A549 treated with Mapracorat at 1 μM for 4 hours (cell line): Measurements from ENCODE around the gene ZNF25. TPM values are rescaled to one million over a fixed set of nuclear protein-coding genes. Genes with fewer than 3 reads are reported as not detected.

Experiments
- total RNA-seq: library from RNA; stranded (reverse); fragments of 200-300 nt; extraction: Qiagen RNA extraction; gene quantifications from 5 replicates; pipeline ENCODE4 v1.2.3, GENCODE V29; 2022

ZNF25 gene
- total RNA-seq = 1.5 to 1.9 TPM (median 1.7 TPM) in 5 replicates

DNA sequence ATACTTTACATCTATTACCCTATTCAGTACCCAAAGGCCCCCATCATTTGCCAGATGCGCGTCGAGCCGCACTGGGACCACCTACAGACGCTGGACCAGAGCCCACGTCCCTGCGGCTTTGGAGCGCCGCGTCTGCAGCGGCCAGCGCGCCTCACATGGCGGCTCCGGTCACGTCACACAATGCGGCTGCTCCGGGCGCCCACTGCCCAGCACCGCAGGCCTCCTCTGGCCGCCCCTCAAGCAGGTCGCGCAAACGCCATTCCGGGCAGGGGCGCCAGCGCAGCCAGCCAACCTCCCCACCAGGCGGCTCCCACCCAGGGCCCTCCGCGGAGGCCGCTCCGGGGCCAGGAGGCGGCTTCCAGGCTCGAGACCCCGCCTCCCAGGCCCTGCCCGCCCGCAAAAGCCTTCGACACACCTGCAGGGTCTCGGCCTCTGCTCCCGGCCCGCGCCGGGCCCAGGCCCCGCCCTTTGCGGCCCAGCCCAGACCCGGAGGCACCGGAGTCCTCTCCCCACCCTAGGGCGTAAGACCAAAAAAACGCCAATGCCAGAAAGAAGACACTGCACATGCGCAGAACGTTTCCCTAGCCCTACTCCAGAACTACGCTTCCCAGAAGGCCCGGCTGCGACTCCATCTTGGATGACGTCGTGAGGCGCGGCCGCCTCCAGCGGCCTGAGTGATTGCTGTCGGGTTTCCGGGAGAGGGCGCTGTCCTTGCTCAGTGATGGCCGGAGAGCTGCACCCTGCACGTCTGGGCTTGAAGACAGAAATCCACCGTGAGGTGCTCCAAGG, at the start of gene ZNF25:
Gene ZNF25 (minus strand): TSS at position 557 of the 789 bp plus-strand sequence. CDS start 4,925 bp downstream, outside the sequence.

DNA sequence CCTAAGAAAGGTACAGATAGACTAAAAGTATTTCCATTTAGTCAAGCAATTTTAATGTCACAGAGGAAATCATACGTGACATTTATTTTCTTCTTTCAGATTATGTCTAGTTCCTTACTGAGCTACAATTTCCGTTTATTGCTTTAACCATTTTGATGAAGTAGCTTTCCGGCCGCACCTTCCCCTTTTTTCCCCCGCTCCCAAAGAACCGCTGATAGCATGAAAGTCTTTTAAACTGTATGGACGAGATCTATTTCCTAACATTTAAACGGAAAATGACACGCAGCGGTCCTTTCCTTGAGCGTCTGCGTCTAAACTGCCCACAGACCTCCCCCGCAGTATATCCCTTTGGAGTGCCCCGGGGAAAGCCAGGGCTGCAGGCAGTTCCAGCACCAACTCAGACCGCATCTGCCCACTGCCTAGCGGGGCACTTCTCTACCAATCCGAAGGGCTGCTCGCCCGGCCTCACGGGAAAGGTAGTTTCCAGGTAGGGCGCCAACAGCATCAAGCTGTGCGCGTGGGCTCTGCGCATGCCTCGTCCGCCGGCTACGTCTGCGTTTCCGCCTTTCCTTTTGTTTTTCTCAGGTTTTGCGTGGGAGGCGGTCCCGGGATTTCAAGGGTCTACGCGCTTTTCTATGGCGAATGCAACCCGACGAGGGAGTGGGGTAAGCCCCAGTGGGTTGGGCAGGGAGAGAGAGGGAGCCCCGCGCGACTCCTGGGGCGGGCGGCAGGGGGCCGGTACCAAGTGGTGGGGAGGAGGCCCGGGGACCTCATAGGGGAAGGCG, 33.9 kb upstream of the ZNF25 start, which contains the start of gene ZNF33A:
Gene ZNF33A (plus strand): TSS at position 557 of the 785 bp plus-strand sequence. CDS start 1,667 bp downstream, outside the sequence.

Other genes starting within 250 kb of the ZNF25 start
- 2.5 to 3.8 TPM (median 3.3 TPM) in 5 replicates for gene ZNF248, start 119.0 kb downstream of the ZNF25 start, total RNA-seq
- 5.4 to 8.2 TPM (median 6.0 TPM) in 5 replicates for gene ZNF33A, start 34.0 kb upstream of the ZNF25 start, total RNA-seq
- 4.5 to 6.0 TPM (median 5.5 TPM) in 5 replicates for gene ZNF37A, start 117.7 kb upstream of the ZNF25 start, total RNA-seq